HEK293T (cell line): ENCODE results near the gene CBARP.

Experiments used
- CTCF ChIA-PET: fragments of 350-600 bp; formaldehyde crosslinking; extraction: SDS; loops from one replicate; lab custom pipeline; 2021; ENCODE audit warnings: antibody characterized with exemption, inconsistent platforms; lab: Yijun Ruan, JAX
- POLR2A ChIA-PET: fragments of 350-600 bp; formaldehyde crosslinking; extraction: SDS; loops from one replicate; lab custom pipeline; 2020; ENCODE audit warnings: antibody characterized with exemption, inconsistent platforms; lab: Yijun Ruan, JAX
- DNase-seq: peaks from one replicate; pipeline ENCODE4 v3.0.0; 2012; ENCODE audit warnings: mixed read lengths; ENCODE audit errors: extremely low spot score
- ARNT ChIP-seq: fragments of 450-650 bp; IDR thresholded peaks from 2 replicates; pipeline ENCODE4 v1.6.1; 2017; ENCODE audit warnings: mild to moderate bottlenecking
- BHLHE40 ChIP-seq: fragments of 450-650 bp; IDR thresholded peaks from 2 replicates; pipeline ENCODE4 v1.6.1; 2016; ENCODE audit warnings: mild to moderate bottlenecking, moderate library complexity, borderline replicate concordance
- CTBP1 ChIP-seq: fragments of 450-650 bp; IDR thresholded peaks from 2 replicates; pipeline ENCODE4 v1.6.1; 2016; ENCODE audit warnings: borderline replicate concordance
- ELF4 ChIP-seq: fragments of 450-650 bp; IDR thresholded peaks from 2 replicates; pipeline ENCODE4 v1.6.1; 2017; ENCODE audit warnings: antibody characterized with exemption
- FOXA1 ChIP-seq: fragments of 450-650 bp; IDR thresholded peaks from 2 replicates; pipeline ENCODE4 v1.6.1; 2016; ENCODE audit warnings: mild to moderate bottlenecking
- FOXK2 ChIP-seq: fragments of 450-650 bp; IDR thresholded peaks from 2 replicates; pipeline ENCODE4 v1.6.1; 2016; ENCODE audit warnings: mild to moderate bottlenecking
- FOXM1 ChIP-seq: fragments of 450-650 bp; IDR thresholded peaks from 2 replicates; pipeline ENCODE4 v1.6.1; 2017; ENCODE audit warnings: mild to moderate bottlenecking, borderline replicate concordance
- HDGF ChIP-seq: fragments of 450-650 bp; IDR thresholded peaks from 2 replicates; pipeline ENCODE4 v1.6.1; 2017; ENCODE audit warnings: antibody characterized with exemption, borderline replicate concordance
- L3MBTL2 ChIP-seq: fragments of 450-650 bp; conservative IDR thresholded peaks from 2 replicates; pipeline ENCODE4 v1.6.1; 2016; ENCODE audit warnings: mild to moderate bottlenecking
- LEF1 ChIP-seq: fragments of 450-650 bp; IDR thresholded peaks from 2 replicates; pipeline ENCODE4 v1.6.1; 2017; ENCODE audit warnings: mild to moderate bottlenecking, borderline replicate concordance
- NFRKB ChIP-seq: fragments of 450-650 bp; IDR thresholded peaks from 2 replicates; pipeline ENCODE4 v1.6.1; 2016; ENCODE audit warnings: mild to moderate bottlenecking, moderate library complexity
- SP1 ChIP-seq: fragments of 450-650 bp; IDR thresholded peaks from 2 replicates; pipeline ENCODE4 v1.6.1; 2017
- SUZ12 ChIP-seq: fragments of 450-650 bp; IDR thresholded peaks from 2 replicates; pipeline ENCODE4 v1.6.1; 2016; ENCODE audit warnings: mild to moderate bottlenecking
- TARDBP ChIP-seq: fragments of 450-650 bp; IDR thresholded peaks from 2 replicates; pipeline ENCODE4 v1.6.1; 2016
- ZNF384 ChIP-seq: fragments of 450-650 bp; IDR thresholded peaks from 2 replicates; pipeline ENCODE4 v1.6.1; 2016
- TF ChIP-seq, protein P1 (sequence below): fragments of 450-650 bp; IDR thresholded peaks from 2 replicates; pipeline ENCODE4 v1.6.1; 2016

Gene CBARP

DNA sequence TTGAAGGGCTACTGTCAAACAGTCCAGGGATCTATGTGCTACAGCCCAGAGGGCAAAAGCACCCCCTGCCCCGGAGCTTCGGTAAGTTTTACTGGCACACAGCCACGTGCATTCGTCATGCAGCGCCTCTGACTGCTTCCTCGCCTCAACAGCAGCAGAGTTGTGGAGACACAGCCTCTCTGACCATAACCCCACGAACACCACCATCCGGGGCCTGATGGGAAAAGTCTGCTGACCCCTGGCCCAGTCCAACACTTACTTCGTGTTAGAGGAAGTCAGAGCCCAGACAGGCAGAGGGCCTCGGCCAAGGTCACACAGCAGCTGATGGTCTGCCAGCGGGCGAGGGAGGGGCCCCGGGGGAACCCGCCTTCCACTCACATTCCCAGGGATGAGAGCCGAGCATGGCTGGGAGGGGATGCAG, 5.1 kb downstream of the CBARP start:
- DNase-seq = no peak
- POLR2A ChIA-PET = interaction anchor here (1.1 kb wide), 1 partner anchor 36 kb away, joined by 4 read pairs; the partner anchor contains the start of gene CIRBP
- CTCF ChIA-PET = interaction anchor here (0.6 kb wide), 1 partner anchor 15 kb away, joined by 5 read pairs; no protein-coding TSS in a partner anchor
- TF ChIP-seq ZNF384 = no peak
- TF ChIP-seq ARNT = no peak
- TF ChIP-seq ELF4 = no peak
- no peak for TF ChIP-seq L3MBTL2
- no peak for TF ChIP-seq BHLHE40
- TF ChIP-seq NFRKB = no peak
- no peak for TF ChIP-seq HDGF
- TF ChIP-seq, protein P1, sequence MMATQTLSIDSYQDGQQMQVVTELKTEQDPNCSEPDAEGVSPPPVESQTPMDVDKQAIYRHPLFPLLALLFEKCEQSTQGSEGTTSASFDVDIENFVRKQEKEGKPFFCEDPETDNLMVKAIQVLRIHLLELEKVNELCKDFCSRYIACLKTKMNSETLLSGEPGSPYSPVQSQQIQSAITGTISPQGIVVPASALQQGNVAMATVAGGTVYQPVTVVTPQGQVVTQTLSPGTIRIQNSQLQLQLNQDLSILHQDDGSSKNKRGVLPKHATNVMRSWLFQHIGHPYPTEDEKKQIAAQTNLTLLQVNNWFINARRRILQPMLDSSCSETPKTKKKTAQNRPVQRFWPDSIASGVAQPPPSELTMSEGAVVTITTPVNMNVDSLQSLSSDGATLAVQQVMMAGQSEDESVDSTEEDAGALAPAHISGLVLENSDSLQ = no peak
- no peak for TF ChIP-seq FOXA1
- no peak for TF ChIP-seq CTBP1
- no peak for TF ChIP-seq SUZ12
- no peak for TF ChIP-seq TARDBP

- CTCF ChIA-PET = interaction anchor here (0.6 kb wide), 1 partner anchor 14 kb away, joined by 5 read pairs; no protein-coding TSS in a partner anchor
- no peak for DNase-seq
- POLR2A ChIA-PET = interaction anchor here (1.1 kb wide), 1 partner anchor 37 kb away, joined by 4 read pairs; the partner anchor contains the start of gene CIRBP
- TF ChIP-seq SUZ12 (no peak), LEF1 (no peak), SP1 (no peak), ELF4 (no peak), L3MBTL2 (no peak)
Measured at GRCh38 chr19:1231729-1232637, 5.8 kb downstream of the CBARP start.

- ChIA-PET CTCF (no interaction called here), POLR2A (interaction anchor here (1.1 kb wide), 1 partner anchor 38 kb away, joined by 6 read pairs; the partner anchor contains the start of gene CIRBP)
- TF ChIP-seq FOXK2 (no peak), FOXA1 (no peak), NFRKB (no peak), BHLHE40 (no peak), LEF1 (no peak), ZNF384 (no peak), SP1 (no peak), SUZ12 (no peak), HDGF (no peak), CTBP1 (no peak)
- TF ChIP-seq, protein P1 = no peak
- DNase-seq = no peak
Measured at GRCh38 chr19:1230783-1231489, 6.9 kb downstream of the CBARP start.

DNA sequence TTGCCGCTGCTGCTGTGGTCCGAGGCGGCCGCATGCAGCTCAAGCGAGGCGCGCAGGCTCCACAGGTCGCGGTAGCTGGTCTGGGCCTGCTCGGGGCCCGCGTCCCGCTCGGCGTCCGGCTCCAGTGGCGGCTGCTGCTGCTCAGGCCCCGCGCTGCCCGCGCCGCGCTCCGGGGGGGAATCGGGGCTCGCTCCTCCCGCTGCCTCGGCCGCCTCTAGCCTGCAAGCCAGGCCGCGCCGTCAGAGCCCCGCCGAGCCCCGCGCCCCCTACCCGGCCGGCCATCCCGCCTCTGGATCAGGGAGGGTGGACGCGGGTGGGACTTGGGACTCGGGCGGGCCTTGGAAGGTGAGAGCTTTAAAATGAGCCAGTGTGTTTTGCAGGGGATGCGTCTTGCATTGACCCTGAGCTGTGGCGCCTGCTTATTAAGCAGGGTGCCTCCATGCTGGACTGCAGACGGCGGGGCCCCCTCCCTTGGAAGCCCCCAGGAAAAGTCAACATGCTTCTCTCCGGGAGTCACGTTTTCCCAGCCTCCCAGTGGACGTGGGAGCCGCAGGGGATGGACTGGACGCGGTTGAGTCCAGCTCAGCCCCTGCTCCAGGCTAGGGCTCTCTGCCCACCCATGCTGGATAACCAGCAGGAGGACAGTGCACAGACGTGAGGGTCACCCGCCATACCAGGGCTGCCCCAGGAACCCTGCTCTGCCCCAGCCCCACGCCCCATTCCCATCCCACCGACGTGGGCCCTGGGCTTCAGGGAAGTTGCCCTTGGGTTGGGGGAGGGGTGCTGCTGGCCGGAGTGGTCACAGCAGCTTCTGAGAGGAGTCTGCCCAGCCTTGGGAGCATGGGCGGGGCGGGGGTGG, 7.7 kb downstream of the CBARP start:
- no peak for TF ChIP-seq SP1
- TF ChIP-seq ARNT = no peak
- no peak for TF ChIP-seq FOXM1
- TF ChIP-seq HDGF = no peak
- no peak for TF ChIP-seq BHLHE40
- no peak for TF ChIP-seq ZNF384
- POLR2A ChIA-PET = interaction anchor here (1.1 kb wide), 1 partner anchor 39 kb away, joined by 6 read pairs; the partner anchor contains the start of gene CIRBP
- CTCF ChIA-PET = no interaction called here
- DNase-seq = no peak

- TF ChIP-seq FOXK2 (no peak), ELF4 (no peak), BHLHE40 (no peak), FOXA1 (no peak), SP1 (no peak), ZNF384 (no peak), LEF1 (no peak)
- POLR2A ChIA-PET = interaction anchor here (1.1 kb wide), 1 partner anchor 40 kb away, joined by 6 read pairs; the partner anchor contains the start of gene CIRBP
- DNase-seq = no peak
- CTCF ChIA-PET = no interaction called here
Measured at GRCh38 chr19:1229056-1229923, 8.5 kb downstream of the CBARP start.
